ENCODE measurements around the gene MIS18A.

GRCh38 chr21:32282992-32283391 is 4.1 kb upstream of the MIS18A start:
- no peak for TF ChIP-seq YY1 (IDR thresholded peaks at IDR 0.05; ENCODE audit: insufficient read depth, insufficient read length)
- no peak for TF ChIP-seq ZNF274 (IDR thresholded peaks at IDR 0.05; ENCODE audit: low read depth, low read length)
- no peak for TF ChIP-seq SUZ12 (IDR thresholded peaks at IDR 0.05; ENCODE audit: extremely low read depth, insufficient read depth, insufficient read length)

Measured in NT2/D1 (cell line).